ENCODE results near the gene TNS1. TPM values are rescaled to one million over a fixed set of nuclear protein-coding genes. Genes with fewer than 3 reads are reported as not detected.
A peak's percentile ranks its signal among the peaks of the same experiment; 100 is the strongest.

The TNS1 gene
- total and polyA plus RNA-seq, 8 donors = 38.5 to 166 (median 102) TPM

DNA sequence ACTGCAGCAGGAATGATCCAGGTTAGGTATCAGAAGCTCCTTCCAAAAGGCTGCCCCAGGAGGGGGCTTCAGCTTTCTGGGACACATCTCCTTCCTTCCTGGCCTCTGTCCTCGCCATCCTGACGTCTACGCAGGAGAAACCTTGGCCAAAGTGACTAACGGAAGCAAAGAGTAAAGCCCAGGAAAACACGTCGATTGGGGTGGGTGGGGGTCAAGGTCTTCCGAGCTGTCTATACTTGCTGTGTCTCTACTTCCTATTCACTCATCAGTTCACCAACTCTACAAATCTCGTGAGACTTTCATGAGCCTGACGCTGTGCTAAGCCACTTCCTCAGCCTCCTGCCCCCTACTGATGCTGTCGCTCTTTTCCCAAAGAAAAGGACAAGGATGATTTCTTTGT is 212.6 kb downstream of the TNS1 start:
- Histone ChIP-seq H3K27ac (peak overlapping the region in 1 of 4 donors; percentile 34), H3K27me3 (no peaks in the 10 kb centered on the region), H3K9me3 (no peaks in the 10 kb centered on the region), H3K36me3 (no peaks in the 10 kb centered on the region), H3K4me1 (peaks cover 0 to 3% (median 0%) of the 10 kb centered on the region in 3 donors), H3K4me3 (no peak overlapping the region)
- WGBS, 2 donors = 63 to 64% methylated on average over 10 of the region's 10 CpGs
- intact Hi-C loops (cut with DNase I) = loop anchor here in 2 of 3 donors (5.0 to 10.0 kb wide), 3 partner anchors 97 to 245 kb away; no protein-coding TSS in a partner anchor
- DNase-seq (no peak), FAIRE-seq (no peak), ATAC-seq (peak in 2 of 4 donors; percentile 22 to 48)
- TF ChIP-seq, protein P1, sequence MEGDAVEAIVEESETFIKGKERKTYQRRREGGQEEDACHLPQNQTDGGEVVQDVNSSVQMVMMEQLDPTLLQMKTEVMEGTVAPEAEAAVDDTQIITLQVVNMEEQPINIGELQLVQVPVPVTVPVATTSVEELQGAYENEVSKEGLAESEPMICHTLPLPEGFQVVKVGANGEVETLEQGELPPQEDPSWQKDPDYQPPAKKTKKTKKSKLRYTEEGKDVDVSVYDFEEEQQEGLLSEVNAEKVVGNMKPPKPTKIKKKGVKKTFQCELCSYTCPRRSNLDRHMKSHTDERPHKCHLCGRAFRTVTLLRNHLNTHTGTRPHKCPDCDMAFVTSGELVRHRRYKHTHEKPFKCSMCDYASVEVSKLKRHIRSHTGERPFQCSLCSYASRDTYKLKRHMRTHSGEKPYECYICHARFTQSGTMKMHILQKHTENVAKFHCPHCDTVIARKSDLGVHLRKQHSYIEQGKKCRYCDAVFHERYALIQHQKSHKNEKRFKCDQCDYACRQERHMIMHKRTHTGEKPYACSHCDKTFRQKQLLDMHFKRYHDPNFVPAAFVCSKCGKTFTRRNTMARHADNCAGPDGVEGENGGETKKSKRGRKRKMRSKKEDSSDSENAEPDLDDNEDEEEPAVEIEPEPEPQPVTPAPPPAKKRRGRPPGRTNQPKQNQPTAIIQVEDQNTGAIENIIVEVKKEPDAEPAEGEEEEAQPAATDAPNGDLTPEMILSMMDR (IDR thresholded peaks at IDR 0.05) = no peak

GRCh38 chr2:217789736-217790181 is 213.0 kb downstream of the TNS1 start:
- no peak for DNase-seq
- intact Hi-C loops (cut with DNase I) = loop anchor here in 2 of 3 donors (5.0 to 10.0 kb wide), 5 partner anchors 98 to 278 kb away; partner anchors contain the start of gene RUFY4 (in 1 of the 2)
- TF ChIP-seq, protein P1 (IDR thresholded peaks at IDR 0.05) = no peak
- no peaks in the 10 kb centered on the region for H3K27me3 ChIP-seq
- H3K27ac ChIP-seq = peak overlapping the region in 1 of 4 donors; percentile 34
- H3K4me3 ChIP-seq = no peak overlapping the region
- 60 to 64% methylated on average over 13 of the region's 13 CpGs for WGBS, 2 donors
- no peaks in the 10 kb centered on the region for H3K36me3 ChIP-seq
- peak in 2 of 4 donors; percentile 11 to 12 for ATAC-seq
- H3K4me1 ChIP-seq = peaks cover 0 to 3% (median 0%) of the 10 kb centered on the region in 3 donors
- no peak for FAIRE-seq
- H3K9me3 ChIP-seq = no peaks in the 10 kb centered on the region

DNA sequence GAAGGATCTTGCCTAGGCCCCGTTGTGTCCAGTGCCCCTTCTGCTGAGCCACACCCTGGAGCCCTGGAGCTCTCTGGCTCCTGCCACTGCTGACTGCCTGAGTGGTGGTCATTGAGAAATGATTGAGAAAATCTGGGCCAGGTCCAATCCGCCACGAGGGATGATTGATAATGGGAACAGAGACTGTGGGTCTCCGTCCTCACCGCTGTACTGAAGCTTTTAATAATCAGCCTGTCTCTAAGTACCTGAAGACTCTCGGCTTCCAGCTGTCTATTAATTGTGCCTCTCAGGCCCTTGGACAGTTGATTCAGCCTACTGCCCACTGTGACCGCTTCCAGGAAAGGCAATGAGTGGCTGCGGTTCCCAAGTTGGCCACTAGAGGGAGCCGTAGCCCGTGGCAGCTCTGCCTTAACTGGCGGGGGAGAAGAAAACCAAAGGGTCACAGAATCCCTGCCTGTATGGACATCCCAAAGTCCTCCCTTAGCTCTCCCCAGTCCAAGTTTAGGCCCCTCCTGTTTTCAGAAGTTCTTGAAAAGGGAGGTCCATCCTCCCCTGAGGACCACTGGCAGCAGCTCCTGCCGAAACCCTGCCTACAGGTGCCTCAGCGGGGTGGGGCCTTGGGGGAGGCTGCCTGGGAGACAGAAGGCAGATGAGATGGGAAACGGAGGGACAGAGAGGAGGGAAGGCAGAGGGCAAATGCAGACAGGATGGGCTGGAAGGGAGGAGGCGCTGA is 213.6 kb downstream of the TNS1 start:
- peak; percentile 54 to 97 (median 84) for DNase-seq
- FAIRE-seq = no peak
- no peaks in the 10 kb centered on the region for H3K36me3 ChIP-seq
- peak overlapping the region in 1 of 4 donors; percentile 34 for H3K27ac ChIP-seq
- ATAC-seq = peak; percentile 54 to 85 (median 75)
- H3K4me1 ChIP-seq = peaks cover 0 to 2% (median 0%) of the 10 kb centered on the region in 3 donors
- no peak overlapping the region for H3K4me3 ChIP-seq
- no peaks in the 10 kb centered on the region for H3K9me3 ChIP-seq
- intact Hi-C loops (cut with DNase I) = loop anchor here in 2 of 3 donors (5.0 kb wide), 2 partner anchors 203 to 278 kb away; partner anchors contain the start of gene RUFY4 (in 1 of the 2)
- TF ChIP-seq, protein P1 (IDR thresholded peaks at IDR 0.05) = peak; percentile 95 to 99 (median 97)
- H3K27me3 ChIP-seq = no peaks in the 10 kb centered on the region
- WGBS, 2 donors = 35 to 36% methylated on average over 14 to 15 of the region's 15 CpGs

DNA sequence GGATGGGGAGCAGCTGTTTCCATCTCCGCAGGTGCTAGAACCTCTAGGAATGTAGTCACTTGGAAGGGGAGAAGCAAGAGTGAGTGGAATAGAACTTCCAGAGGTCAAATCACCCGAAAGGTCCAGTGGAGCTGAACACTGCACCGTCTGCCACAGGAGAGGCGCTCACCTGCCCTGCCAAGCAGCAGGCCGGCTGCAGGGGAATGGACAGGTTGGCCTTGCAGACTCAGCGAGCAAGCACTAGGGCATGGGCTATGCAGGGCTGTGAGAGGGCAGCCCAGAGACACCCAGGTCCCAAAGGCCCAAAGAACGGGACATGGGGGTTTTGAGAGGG is 214.2 kb downstream of the TNS1 start:
- DNase-seq (peak in 1 of 6 donors; percentile 58), ATAC-seq (no peak), FAIRE-seq (no peak)
- no peaks in the 10 kb centered on the region for H3K4me1 ChIP-seq
- no peak overlapping the region for H3K27ac ChIP-seq
- no peak overlapping the region for H3K4me3 ChIP-seq
- no peaks in the 10 kb centered on the region for H3K36me3 ChIP-seq
- TF ChIP-seq, protein P1 (IDR thresholded peaks at IDR 0.05) = no peak
- no peaks in the 10 kb centered on the region for H3K27me3 ChIP-seq
- H3K9me3 ChIP-seq = no peaks in the 10 kb centered on the region
- WGBS, 2 donors = 90 to 92% methylated on average over 7 of the region's 7 CpGs
- intact Hi-C loops (cut with DNase I) = loop anchor here in 2 of 3 donors (5.0 kb wide), 2 partner anchors 204 to 279 kb away; partner anchors contain the start of gene RUFY4 (in 1 of the 2)

All from pancreas (tissue), 10 donors.